ENCODE measurements around the gene HOXC9.

The HOXC9 gene

DNA sequence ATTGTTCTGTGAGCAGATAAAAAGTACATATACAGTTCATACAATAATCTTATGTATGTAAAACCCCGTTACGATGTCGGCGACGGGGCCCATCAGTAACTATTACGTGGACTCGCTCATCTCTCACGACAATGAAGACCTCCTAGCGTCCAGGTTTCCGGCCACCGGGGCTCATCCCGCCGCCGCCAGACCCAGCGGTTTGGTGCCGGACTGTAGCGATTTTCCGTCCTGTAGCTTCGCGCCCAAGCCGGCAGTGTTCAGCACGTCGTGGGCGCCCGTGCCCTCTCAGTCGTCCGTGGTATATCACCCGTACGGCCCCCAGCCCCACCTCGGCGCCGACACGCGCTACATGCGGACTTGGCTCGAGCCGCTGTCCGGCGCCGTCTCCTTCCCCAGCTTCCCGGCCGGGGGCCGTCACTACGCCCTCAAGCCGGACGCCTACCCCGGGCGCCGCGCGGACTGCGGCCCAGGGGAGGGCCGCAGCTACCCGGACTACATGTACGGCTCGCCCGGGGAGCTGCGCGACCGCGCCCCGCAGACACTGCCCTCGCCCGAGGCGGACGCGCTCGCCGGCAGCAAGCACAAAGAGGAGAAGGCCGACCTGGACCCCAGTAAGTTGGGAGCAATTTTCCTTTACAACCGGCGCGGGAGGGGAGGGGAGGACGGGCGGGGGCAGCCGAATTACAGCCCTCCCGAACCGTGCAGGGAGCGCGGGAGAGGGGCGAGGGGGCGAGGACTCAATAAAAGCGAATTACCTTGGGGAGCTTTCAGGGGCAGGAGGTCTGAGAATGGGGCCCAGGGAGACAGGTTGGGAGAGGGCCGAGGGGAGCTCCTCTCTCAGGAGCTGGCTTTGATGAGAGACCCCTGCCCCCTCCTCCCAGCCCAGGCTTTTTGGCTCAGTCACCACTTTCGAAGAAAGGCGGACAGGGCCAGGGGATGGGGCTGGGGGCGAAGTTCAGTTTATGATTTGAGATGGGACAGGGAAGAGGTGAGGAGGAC, at the start of gene HOXC9:
Gene HOXC9, plus strand, starts transcription at position 46 of the 999 bp plus-strand sequence. Its CDS starts 28 bp downstream, at position 74.
- no peak for DNase-seq (ENCODE audit: low read depth in 1 of 2, low spot score in 1 of 2)

GRCh38 chr12:53950437-53950773, 49.6 kb upstream of the HOXC9 start:
- DNase-seq (ENCODE audit: low read depth in 1 of 2, low spot score in 1 of 2) = no peak

DNA sequence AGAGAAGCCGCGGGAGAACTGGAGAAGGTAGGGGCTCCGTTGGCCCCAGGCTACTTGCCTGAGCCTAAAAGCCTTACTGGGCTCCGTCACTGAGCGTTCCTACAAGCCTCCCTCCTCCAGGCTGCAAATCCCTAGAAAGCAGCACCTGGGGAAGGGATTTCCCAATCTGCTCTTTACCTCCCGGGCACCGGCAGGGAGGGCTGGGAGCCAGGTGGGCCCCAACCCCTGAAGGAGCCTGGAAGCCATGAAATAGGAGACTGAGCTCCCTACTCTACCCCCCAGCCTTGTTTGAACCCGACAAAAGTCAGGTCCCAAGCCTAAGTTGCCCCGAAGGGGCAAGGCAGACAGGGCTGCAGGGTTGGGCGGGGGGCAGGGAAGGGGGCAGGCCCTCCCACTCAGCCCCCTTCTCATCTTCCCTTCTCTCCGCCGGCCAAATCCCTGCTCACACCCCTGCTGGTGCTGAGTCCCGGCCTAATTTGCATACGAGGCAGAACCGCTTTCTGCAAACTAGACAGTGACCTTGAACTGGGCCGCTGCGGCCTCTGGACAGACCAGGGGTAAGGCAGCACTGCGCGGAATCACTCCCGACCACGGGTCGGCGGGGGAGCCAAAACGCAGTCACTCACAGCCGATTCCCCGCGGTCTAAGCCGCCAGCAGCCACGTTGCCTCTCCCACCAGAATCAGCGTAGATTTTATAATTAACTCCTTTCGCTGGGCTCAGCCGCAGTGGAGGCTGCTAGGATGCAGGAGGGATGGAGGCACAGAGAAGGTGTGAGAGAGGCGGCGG, 49.0 kb upstream of the HOXC9 start:
- no peak for DNase-seq (ENCODE audit: low read depth in 1 of 2, low spot score in 1 of 2)

- no peak for DNase-seq (ENCODE audit: low read depth in 1 of 2, low spot score in 1 of 2)
Observed at GRCh38 chr12:53951577-53952334, 48.2 kb upstream of the HOXC9 start.

DNA sequence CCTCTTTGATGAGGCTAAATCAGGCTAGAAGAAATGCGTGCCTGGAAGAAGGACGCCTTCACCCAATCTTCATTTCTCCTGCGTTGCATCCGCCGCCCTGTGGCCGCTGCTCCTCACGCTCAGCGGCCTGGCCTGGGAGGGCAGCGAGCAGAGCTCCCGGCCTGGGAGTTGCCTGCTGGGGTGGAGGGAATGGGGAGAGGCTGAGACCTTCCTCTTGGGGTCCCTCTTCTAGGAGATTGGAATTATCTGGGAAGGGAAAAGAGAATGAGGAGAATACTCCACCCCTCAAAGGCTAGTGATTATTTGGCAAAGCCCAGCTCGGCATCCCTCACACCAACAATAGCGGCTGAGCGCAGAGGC, 47.6 kb upstream of the HOXC9 start:
- no peak for DNase-seq (ENCODE audit: low read depth in 1 of 2, low spot score in 1 of 2)

GRCh38 chr12:53952871-53953734, 46.9 kb upstream of the HOXC9 start:
- no peak for DNase-seq (ENCODE audit: low read depth in 1 of 2, low spot score in 1 of 2)

DNA sequence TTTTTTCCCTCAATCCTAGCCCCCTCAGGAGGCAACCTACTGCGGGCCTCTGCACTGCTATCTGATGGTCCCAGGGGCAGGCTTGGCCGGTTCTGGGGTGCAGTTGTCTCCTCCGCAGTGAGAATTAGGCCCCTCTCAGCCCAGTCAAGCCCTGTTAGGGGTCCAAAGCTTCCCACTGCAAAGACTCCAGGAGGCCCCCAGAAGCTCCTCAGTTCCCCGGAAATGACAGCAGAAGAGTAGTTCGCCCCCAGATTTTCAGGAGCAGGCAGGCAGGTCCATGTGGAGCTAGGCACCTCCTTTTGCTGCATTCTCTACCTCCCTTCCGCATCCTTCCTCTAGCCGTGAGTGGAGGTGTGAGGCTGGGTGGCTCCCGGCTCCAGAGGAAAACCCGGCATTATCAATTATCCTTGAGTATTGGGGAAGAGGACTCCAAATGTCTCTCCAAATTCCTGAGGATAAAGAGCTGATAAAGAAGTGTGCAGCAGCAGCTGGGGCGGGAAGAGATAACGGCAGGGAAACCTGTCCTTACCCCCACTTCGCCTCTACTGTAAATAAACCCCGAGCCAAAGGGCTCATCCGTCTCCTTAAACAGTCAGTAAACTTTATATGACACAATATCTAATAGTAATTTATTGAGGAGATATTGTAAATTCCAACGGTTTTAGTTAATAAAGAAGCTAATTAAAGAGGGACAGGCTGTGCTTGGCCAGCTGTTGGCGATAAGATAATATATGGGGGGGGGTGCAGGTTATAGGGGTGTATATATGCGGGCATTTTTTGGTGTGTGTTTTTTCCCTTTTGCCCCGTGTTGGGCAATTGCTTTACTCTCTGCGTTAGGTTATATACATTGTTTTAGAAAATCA, 45.9 kb upstream of the HOXC9 start:
- no peak for DNase-seq (ENCODE audit: low read depth in 1 of 2, low spot score in 1 of 2)

DNA sequence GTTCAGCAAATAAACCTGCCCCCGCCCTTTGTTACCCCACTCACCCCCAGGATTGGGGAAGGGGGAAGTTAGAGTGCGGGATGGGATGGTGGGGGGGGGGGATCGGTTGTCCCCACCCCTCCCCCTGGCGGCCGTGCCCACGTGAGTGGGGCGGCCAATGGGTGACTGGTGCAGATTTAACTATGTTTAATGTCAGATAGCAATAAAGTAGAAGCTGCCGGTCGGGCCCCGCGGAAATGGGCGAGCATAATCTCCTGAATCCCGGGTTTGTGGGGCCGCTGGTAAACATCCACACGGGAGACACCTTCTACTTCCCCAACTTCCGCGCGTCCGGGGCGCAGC, 45.3 kb upstream of the HOXC9 start, which contains the start of gene HOXC12:
Gene HOXC12, plus strand, starts transcription at position 210 of the 342 bp plus-strand sequence. Its CDS starts 27 bp downstream, at position 237.
- no peak for DNase-seq (ENCODE audit: low read depth in 1 of 2, low spot score in 1 of 2)

GRCh38 chr12:53955036-53955775, 44.8 kb upstream of the HOXC9 start:
- no peak for DNase-seq (ENCODE audit: low read depth in 1 of 2, low spot score in 1 of 2)

- no peak for DNase-seq (ENCODE audit: low read depth in 1 of 2, low spot score in 1 of 2)
Observed at GRCh38 chr12:53955776-53956250, 44.1 kb upstream of the HOXC9 start.

DNA sequence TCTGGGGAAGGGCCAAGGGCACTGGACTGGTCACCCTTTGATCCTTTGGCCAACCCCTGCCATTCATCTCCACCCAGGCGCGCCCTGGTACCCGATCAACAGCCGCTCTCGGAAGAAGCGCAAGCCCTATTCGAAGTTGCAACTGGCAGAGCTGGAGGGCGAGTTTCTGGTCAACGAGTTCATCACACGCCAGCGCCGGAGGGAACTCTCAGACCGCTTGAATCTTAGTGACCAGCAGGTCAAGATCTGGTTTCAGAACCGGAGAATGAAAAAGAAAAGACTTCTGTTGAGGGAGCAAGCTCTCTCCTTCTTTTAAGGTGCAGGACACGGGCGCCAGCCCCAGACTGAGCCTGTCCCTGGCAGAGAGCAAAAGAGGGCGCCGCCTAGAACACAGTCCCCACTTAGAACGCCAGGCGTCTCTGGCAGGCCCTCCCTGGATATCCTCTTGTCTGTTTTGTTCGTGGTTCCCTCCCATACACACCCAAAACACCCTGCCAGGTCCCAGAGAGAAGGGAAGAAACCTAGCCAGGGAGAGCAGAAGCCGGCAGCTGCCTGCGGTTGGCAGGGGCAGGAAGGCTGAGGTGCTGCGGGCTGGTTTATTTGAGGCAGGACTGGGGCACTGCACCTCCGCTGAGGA, 43.6 kb upstream of the HOXC9 start:
- no peak for DNase-seq (ENCODE audit: low read depth in 1 of 2, low spot score in 1 of 2)

DNA sequence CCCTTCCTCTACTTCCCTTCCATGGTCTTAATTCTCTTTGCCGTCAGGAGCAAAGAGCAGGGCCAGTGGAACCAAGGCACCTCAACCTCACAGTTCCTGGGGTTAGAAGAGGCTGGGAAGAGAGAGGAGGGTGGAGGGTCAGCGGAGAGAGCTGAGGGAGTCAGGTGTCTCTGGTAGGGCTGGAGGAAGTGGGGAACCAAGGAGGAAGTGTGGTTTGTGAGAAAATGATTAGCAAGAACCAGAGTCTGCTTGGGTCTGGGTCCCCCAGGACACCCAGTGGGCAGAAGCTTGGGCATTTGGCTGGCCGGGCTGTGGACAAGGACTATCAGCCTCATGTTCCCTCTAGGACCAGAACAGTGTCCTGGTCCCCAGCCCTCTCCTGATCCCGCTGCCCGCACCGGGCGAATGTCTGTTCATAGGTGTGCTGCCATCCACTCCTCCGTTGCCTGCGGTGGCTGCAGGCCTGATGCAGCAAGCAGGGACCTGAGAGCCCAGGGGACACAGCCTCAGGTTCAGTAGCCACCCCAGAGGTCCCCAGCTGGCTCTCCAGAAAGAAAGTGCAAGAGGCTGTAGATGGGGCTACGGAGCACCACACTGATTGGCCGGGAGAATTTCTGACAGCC, 42.9 kb upstream of the HOXC9 start:
- no peak for DNase-seq (ENCODE audit: low read depth in 1 of 2, low spot score in 1 of 2)

DNA sequence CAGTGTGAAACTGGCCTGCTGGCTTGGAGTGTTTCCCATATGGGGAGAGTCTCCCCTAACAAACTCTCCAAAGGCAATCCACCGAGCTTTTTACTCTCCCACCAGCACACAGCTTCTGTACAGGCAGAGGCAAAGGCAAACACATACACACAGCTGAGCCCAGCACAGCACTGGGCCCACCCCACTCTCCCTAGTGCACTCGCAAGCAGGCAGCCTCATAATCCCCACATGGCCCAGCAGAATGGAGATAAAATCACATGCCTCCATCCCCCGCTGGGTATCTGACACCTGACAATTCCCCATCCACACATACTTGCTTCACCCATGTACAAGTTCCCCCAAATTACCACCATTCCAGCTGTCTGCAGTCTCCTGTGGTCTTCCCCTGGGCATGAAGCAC, 41.8 kb upstream of the HOXC9 start:
- no peak for DNase-seq (ENCODE audit: low read depth in 1 of 2, low spot score in 1 of 2)

DNA sequence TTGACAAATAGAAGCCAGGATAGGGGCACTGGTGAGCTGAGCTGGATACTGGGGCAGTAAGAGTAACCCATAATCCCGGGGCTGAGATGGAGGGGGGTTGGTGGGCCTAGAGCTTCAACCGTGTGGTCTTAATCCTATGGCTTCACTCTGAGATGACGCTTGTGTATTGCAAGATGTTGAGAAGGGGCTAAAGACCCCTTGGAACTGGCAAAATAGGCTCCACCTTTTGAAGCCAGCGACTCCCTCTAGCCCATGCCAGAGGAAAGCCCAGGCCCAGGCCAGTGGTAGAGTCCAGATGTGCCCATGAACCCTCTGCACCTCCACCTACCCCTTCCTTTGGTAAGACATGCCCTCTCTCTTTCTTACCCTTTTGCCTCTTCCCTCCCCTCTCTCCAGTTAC, 40.6 kb upstream of the HOXC9 start:
- DNase-seq (ENCODE audit: low read depth in 1 of 2, low spot score in 1 of 2) = no peak

DNA sequence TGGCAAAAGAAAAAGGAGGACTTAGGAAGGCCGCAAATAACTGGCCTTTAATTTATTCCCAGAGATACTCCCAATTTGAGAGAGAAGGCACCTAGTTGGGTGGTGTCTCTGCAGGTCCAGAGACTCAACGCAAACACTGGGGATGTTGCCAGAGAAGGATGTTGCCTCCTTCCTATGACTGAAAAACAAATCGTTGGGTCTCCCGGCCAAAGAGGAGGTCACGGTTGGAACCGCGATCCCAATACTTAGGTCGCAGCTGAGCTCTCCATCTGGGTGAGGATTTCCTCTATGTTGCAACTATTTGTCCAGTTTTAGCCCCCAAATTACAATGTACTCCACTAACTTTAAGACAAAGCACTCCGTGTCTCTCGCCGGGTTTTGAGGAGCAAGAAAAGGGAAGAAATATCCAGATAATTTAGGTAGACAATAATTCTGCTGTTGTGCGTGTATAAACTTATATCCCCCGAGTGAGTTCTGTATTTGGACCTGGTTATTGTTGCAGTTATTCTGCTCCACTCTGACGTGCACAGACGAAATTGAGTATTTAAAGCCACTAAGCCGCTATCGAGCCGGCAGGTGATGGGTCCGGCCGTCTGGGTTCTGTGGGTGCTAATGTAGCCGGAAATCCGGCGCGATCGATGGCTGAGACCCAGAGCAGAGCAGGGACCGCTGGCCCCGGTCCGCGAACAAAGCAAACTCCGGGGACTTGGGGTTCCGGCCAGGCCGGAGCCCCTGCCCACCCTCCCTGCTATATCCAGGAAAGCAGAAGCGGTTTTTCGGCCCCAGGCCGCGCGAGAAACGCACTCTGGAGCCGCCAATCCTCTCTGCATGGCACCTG, 39.6 kb upstream of the HOXC9 start:
- DNase-seq (ENCODE audit: low read depth in 1 of 2, low spot score in 1 of 2) = no peak

- no peak for DNase-seq (ENCODE audit: low read depth in 1 of 2, low spot score in 1 of 2)
Observed at GRCh38 chr12:53961025-53961761, 38.8 kb upstream of the HOXC9 start.

Data from stimulated activated CD4-positive, alpha-beta T cell treated with anti-CD3 and anti-CD28 coated beads, Interleukin-15, amount 100 ng/mL, for 1 hour (primary cell).